HCT116 (cell line): ENCODE results near the gene FKBP2. TPM values are rescaled to one million over a fixed set of nuclear protein-coding genes. Genes with fewer than 3 reads are reported as not detected.

Experiments
- ATAC-seq: fragments of 200-7000 bp; cut with Tn5 transposase; 2 replicates; pipeline ENCODE4 v1.9.1; 2020; ENCODE audit warnings: mild to moderate bottlenecking, moderate library complexity
- BruUV-seq: library from RNA; stranded (reverse); fragments of 400-500 nt; replicated peaks from 2 replicates; lab custom pipeline; 2021; lab: Mats Ljungman, UMichigan
- CTCF ChIA-PET: fragments of 300-600 bp; sonication (Branson Sonifier 250); formaldehyde crosslinking; loops from one replicate; lab custom pipeline; 2021; ENCODE audit warnings: antibody characterized with exemption; lab: Charles Lee
- POLR2A ChIA-PET: fragments of 300-600, 350-600 bp; sonication (Branson Sonifier 250); formaldehyde crosslinking; loops from one replicate; lab custom pipeline; 2021; ENCODE audit warnings: antibody characterized with exemption; lab: Charles Lee
- RAD21 ChIA-PET, 2 experiments: fragments of 300-600 bp; sonication (Branson Sonifier 250); formaldehyde crosslinking; loops; one replicate each; lab custom pipeline; 2023; ENCODE audit warnings: low total read pairs in 2 of 2; ENCODE audit not compliant: uncharacterized antibody in 2 of 2, unreplicated experiment in 2 of 2, low non-redundant PET in 1 of 2; lab: Charles Lee
- DNase-seq: peaks from one replicate; pipeline ENCODE4 v3.0.0-alpha.2; 2010; ENCODE audit warnings: low read depth, low spot score
- H2AFZ ChIP-seq: fragments of 200-600 bp; shearing (Covaris generic), sonication (generic); 2 replicates; pipeline ENCODE4 v1.6.1; 2017; ENCODE audit warnings: low read depth, mixed run types, mixed read lengths, antibody characterized with exemption, low read length; ENCODE audit not compliant: poor library complexity, severe bottlenecking
- H3K27ac ChIP-seq: 2 replicates; pipeline ENCODE4 v1.5.1; 2012; ENCODE audit warnings: low read depth, low read length
- H3K27me3 ChIP-seq: fragments of 200-600 bp; sonication (generic); 2 replicates; pipeline ENCODE4 v1.6.1; 2016; ENCODE audit warnings: mixed run types, low read length, mixed read lengths; ENCODE audit not compliant: insufficient read depth
- H3K36me3 ChIP-seq, 2 experiments: fragments of 200-500 bp in 1 of 2; fragments of 200-600 bp in 1 of 2; sonication (Bioruptor generic) in 1 of 2; sonication (generic) in 1 of 2; 2 replicates each; pipeline versions ENCODE4 v1.5.1 to v1.6.1; 2014 to 2016; ENCODE audit warnings: low read length in 2 of 2, inconsistent platforms in 1 of 2, mixed read lengths in 1 of 2, mixed run types in 1 of 2; ENCODE audit not compliant: insufficient read depth in 2 of 2, control insufficient read depth in 1 of 2
- H3K4me1 ChIP-seq, 2 experiments: fragments of 200-600 bp in 1 of 2; sonication (generic) in 1 of 2; 2 replicates each; pipeline versions ENCODE4 v1.5.1 to v1.6.1; 2012 to 2017; ENCODE audit warnings: low read length in 2 of 2, inconsistent platforms in 1 of 2, mild to moderate bottlenecking in 1 of 2, mixed read lengths in 1 of 2, mixed run types in 1 of 2, moderate library complexity in 1 of 2; ENCODE audit not compliant: insufficient read depth in 2 of 2, control insufficient read depth in 1 of 2
- H3K4me2 ChIP-seq: fragments of 200-600 bp; sonication (generic); 2 replicates; pipeline ENCODE4 v1.6.1; 2017; ENCODE audit warnings: mixed run types, low read length, mixed read lengths
- H3K4me3 ChIP-seq, 2 experiments: fragments of 200-600 bp in 1 of 2; sonication (generic) in 1 of 2; replicated peaks in 1 of 2; 2 replicates each; pipeline ENCODE4 v1.5.1; 2011 to 2016; ENCODE audit warnings: low read length in 2 of 2, control low read depth in 1 of 2, low read depth in 1 of 2, mild to moderate bottlenecking in 1 of 2, mixed read lengths in 1 of 2, mixed run types in 1 of 2
- H3K79me2 ChIP-seq: fragments of 200-600 bp; sonication (generic); 2 replicates; pipeline ENCODE4 v1.6.1; 2017; ENCODE audit warnings: mild to moderate bottlenecking, mixed run types, low read length, moderate library complexity, mixed read lengths; ENCODE audit not compliant: insufficient read depth
- H3K9ac ChIP-seq: fragments of 200-600 bp; sonication (generic); 2 replicates; pipeline ENCODE4 v1.6.1; 2016; ENCODE audit warnings: low read length, mixed read lengths
- H3K9me2 ChIP-seq: fragments of 200-600 bp; sonication (generic), shearing (Covaris generic); 2 replicates; pipeline ENCODE4 v1.6.1; 2017; ENCODE audit warnings: mixed run types, mild to moderate bottlenecking, moderate library complexity; ENCODE audit not compliant: insufficient read depth
- H3K9me3 ChIP-seq, 2 experiments: fragments of 200-500 bp in 1 of 2; fragments of 200-600 bp in 1 of 2; sonication (Bioruptor generic) in 1 of 2; sonication (generic) in 1 of 2; 2 replicates each; pipeline ENCODE4 v1.6.1; 2014 to 2017; ENCODE audit warnings: low read length in 2 of 2, mixed read lengths in 2 of 2, inconsistent platforms in 1 of 2, low read depth in 1 of 2, mild to moderate bottlenecking in 1 of 2, mixed run types in 1 of 2, moderate library complexity in 1 of 2; ENCODE audit not compliant: control insufficient read depth in 1 of 2, insufficient read depth in 1 of 2
- H4K20me1 ChIP-seq: fragments of 200-600 bp; sonication (generic), shearing (Covaris generic); 2 replicates; pipeline ENCODE4 v1.6.1; 2017; ENCODE audit warnings: mixed run types, mild to moderate bottlenecking, moderate library complexity; ENCODE audit not compliant: insufficient read depth
- CEBPB ChIP-seq: IDR thresholded peaks from 2 replicates; pipeline ENCODE4 v1.6.1; 2012; ENCODE audit warnings: low read depth
- CTCF ChIP-seq, 3 experiments: fragments of 200-600 bp in 1 of 3; sonication (generic) in 1 of 3; IDR thresholded peaks in 2 of 3; conservative IDR thresholded peaks in 1 of 3; 2 replicates each; pipeline ENCODE4 v1.5.1; 2012 to 2017; ENCODE audit warnings: low read depth in 2 of 3, low read length in 2 of 3, antibody characterized with exemption in 1 of 3, borderline replicate concordance in 1 of 3, control low read depth in 1 of 3, mild to moderate bottlenecking in 1 of 3, mixed read lengths in 1 of 3, mixed run types in 1 of 3, moderate library complexity in 1 of 3; ENCODE audit not compliant: insufficient read depth in 1 of 3
- EGR1 ChIP-seq: IDR thresholded peaks from 2 replicates; pipeline ENCODE4 v1.6.1; 2012; ENCODE audit warnings: low read depth
- POLR2A ChIP-seq: IDR thresholded peaks from 2 replicates; pipeline ENCODE4 v1.7.0; 2011; ENCODE audit warnings: borderline replicate concordance; ENCODE audit not compliant: insufficient read depth, insufficient read length; ENCODE audit errors: extremely low read depth
- POLR2AphosphoS5 ChIP-seq: IDR thresholded peaks from 2 replicates; pipeline ENCODE4 v1.6.1; 2011; ENCODE audit warnings: mild to moderate bottlenecking, low read depth, low read length, moderate library complexity
- REST ChIP-seq: IDR thresholded peaks from 2 replicates; pipeline ENCODE4 v1.6.1; 2012; ENCODE audit warnings: low read depth
- SP1 ChIP-seq: IDR thresholded peaks from 2 replicates; pipeline ENCODE4 v1.6.1; 2012; ENCODE audit warnings: low read depth
- SRF ChIP-seq: IDR thresholded peaks from 2 replicates; pipeline ENCODE4 v1.6.1; 2012; ENCODE audit warnings: low read depth
- intact Hi-C: fragments of 100-400 bp; cut with micrococcal nuclease; formaldehyde crosslinking; loops from 2 replicates; pipeline ENCODE4 v1.10.0; 2022
- total RNA-seq: library from RNA; stranded (reverse); gene quantifications from one replicate; pipeline ENCODE4 v1.2.1, GENCODE V29; 2021; ENCODE audit not compliant: unreplicated experiment

FKBP2 gene
- total RNA-seq, 1 experiment from 2014 or later = 69.2 TPM

GRCh38 chr11:64210301-64211020, 30.4 kb upstream of the FKBP2 start:
- no peak overlapping the region for H3K4me2 ChIP-seq
- ChIA-PET CTCF (no interaction called here), RAD21 (no interaction called here), POLR2A (no interaction called here)
- peaks cover 10 to 12% of the 10 kb centered on the region in 2 experiments for H3K36me3 ChIP-seq
- H3K4me1 ChIP-seq = no peaks in the 10 kb centered on the region
- H4K20me1 ChIP-seq = no peaks in the 10 kb centered on the region
- no TSS peak for BruUV-seq
- H2AFZ ChIP-seq = no peak overlapping the region
- H3K27me3 ChIP-seq = no peaks in the 10 kb centered on the region
- H3K9ac ChIP-seq = no peak overlapping the region
- no peak overlapping the region for H3K27ac ChIP-seq
- H3K9me2 ChIP-seq = no peaks in the 10 kb centered on the region
- H3K4me3 ChIP-seq = no peak overlapping the region
- no peak for TF ChIP-seq REST
- TF ChIP-seq SRF = no peak
- no peak for TF ChIP-seq POLR2AphosphoS5
- TF ChIP-seq EGR1 = no peak
- TF ChIP-seq CEBPB = no peak
- TF ChIP-seq SP1 = no peak
- no peak for TF ChIP-seq CTCF (IDR thresholded peaks at IDR 0.05 in 2 of 3, conservative IDR thresholded peaks at IDR 0.05 in 1 of 3; ENCODE audit: borderline replicate concordance in 1 of 3, insufficient read depth in 1 of 3, low read depth in 2 of 3, low read length in 2 of 3)
- no peak for TF ChIP-seq POLR2A
- H3K79me2 ChIP-seq = no peaks in the 10 kb centered on the region
- DNase-seq (no peak), ATAC-seq (no peak)
- intact Hi-C loops = no loop called here
- H3K9me3 ChIP-seq = no peaks in the 10 kb centered on the region
